HG02981 (cell line): ENCODE data around the gene RANGRF.
"Not testable (repeated sequence)": the region's sequence is repeated elsewhere in the genome, so short reads cannot be mapped to it uniquely, and the experiment has no call there.

Experiments used
- ATAC-seq: cut with Tn5 transposase; IDR thresholded peaks from one replicate; pipeline ENCODE4 v1.9.1; 2021; ENCODE audit warnings: mild to moderate bottlenecking, moderate library complexity; ENCODE audit not compliant: unreplicated experiment

The RANGRF gene, protein sequence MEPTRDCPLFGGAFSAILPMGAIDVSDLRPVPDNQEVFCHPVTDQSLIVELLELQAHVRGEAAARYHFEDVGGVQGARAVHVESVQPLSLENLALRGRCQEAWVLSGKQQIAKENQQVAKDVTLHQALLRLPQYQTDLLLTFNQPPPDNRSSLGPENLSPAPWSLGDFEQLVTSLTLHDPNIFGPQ

DNA sequence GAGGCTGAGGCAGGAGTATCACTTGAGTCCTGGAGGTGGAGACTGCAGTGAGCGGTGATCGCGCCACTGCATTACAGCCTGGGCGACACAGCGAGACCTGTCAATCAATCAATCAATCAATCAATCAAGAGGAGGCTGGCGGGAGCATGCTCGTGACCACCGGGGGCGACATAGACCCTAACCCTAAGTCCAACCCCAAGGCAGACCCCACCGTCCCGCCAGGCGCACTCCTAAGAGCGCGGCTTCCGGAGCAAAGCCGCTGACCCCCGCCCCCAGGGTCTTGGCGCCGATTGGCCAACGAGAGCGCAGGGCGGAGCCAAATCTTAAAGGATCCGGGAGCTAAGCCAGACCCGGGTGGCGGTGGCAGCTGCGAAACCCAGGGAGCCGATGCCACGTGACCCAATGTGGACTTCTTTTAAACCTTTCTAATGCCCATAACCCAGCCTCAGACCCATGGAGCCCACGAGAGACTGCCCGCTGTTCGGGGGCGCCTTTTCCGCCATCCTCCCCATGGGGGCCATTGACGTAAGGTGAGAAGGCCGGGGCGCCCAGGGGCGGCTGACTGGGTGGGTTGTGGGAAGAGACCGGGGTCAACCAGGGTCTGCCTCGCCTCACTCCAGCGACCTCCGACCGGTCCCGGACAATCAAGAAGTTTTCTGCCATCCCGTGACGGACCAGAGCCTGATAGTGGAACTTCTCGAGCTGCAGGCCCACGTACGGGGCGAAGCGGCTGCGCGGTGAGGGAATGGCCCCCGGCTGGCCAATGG is at the start of gene RANGRF:
Gene RANGRF, plus strand, starts transcription at position 335 of the 767 bp plus-strand sequence. Its CDS starts 119 bp downstream, at position 454.
- peak; percentile 81 for ATAC-seq

DNA sequence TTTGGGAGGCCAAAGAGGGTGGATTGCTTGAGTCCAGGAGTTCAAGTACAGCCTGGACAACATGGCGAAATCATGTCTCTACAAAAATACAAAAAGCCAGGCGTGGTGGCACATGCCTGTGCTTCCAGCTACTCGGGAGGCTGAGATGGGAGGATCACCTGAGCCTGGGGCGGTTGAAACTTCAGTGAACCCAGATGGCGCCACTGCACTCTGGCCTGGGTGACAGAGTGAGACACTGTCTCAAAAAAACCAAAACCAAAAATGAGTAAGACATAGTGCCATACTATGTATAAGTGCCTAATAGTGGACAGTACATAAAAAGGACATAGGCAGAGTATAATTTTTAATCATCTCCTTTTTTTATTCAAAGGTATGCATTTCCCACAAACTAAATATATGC is 44.6 kb upstream of the RANGRF start:
- no peak for ATAC-seq

DNA sequence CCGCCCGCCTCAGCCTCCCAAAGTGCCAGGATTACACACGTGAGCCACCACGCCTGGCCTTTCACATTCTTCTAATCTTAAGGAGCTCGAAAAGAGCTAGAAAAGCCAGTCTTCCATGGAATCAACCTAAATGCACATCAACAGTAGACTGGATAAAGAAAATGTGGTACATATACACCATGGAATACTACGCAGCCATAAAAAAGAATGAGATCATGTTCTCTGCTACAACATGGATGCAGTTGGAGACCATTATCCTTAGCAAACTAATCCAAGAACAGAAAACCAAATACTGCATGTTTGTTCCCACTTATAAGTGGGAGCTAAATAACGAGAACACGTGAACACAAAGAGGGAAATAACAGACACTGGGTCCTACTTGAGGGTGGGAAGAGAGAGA is 43.7 kb upstream of the RANGRF start:
- ATAC-seq, result no peak

DNA sequence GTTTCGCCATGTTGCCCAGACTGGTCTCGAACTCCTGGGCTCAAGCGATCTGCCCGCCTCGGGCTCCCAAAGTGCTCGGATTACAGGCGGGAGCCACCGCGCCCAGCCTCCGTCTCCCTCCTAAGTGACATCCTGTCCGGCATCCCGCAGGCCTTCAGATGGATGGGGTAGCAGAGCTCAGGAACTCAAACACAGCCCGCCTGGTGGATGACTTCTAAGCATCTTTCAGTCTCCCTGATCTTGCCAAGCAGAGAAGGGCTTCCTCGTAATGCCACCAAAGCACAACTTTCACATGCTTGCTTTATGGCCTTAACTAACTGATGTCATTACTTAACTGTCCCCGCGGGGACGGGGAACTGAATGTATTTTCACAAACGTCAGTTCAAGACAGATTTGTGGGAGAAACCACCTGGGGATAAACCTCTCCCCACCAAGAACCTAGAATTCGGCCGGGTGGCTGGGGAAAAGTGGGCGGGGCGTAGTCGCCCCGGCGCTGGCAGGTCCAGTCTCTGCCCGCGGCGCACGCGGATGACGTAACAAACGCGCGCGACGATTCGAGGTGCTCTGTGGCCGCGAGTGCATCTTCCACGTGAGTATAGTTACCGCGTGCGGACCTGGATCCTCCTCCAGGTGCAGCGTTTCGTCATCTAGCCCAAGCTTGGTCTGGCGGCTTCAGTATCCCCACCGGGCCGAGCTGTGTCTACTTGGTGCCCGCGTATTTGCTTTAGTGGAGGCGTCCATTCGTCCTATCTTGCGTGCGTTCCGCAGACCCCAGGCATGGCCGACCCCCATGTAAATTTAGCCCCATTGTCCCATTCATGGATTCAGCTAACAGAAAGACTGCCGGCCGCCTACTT is 39.5 kb upstream of the RANGRF start, which contains the start of gene PFAS:
Gene PFAS, plus strand, starts transcription at position 539 of the 857 bp plus-strand sequence. CDS start 4,649 bp downstream, outside the sequence.
- peak; percentile 47 for ATAC-seq

DNA sequence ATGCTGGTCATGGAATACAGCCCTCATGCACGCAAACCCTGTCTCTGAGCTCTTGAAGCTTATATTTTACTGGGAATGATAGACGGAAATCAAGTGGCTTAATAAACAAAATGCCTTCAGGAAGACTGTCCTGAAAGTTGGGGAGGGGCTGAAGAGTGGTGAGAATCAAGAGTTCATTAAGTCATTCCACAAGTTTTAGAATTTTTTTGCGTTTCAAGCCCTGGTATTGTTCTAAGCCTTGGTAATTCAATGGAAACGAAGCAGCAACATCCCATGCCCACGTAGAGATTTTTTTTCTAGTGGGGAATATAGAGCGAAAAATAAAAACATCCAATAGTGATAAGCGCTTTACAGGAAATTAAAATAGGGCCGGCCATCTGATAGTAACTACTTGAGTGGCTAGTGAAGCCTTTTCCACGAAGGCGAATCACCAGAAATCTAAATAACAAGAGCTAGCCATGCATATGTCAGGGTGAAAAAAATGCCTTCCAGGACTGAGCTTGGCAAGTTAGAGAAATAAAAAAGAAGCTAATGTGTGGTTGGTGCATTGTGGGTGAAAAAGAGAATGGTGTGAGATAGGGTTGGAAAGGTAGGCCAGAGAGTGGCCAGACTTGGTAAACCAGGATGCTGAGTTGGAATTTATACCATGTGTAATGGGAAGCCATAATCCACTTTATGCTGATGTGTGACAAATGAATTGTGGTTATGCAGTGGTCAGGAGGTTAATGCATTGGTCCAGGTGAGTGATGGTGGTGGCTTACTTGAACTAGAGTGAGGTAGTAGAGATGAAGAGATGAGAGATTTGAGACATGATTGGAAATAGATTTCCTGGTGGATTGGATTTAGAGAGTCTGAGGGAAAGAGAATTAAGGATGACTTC is 38.6 kb upstream of the RANGRF start:
- no peak for ATAC-seq

DNA sequence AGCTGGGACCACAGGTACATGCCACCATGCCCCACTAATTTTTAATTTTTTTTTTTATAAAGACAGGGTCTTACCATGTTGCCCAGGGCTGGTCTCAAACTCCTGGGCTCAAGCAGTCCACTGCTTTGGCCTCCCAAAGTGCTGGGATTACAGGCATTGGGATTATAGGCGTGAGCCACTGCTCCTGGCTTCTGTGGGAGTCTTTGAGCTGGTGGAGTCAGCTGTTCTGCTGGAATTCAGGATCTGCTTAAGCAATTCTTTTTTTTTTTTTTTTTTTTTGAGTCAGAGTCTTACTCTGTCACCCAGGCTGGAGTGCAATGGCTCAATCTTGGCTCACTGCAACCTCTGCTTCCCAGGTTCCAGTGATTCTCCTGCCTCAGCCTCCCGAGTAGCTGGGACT is 37.1 kb upstream of the RANGRF start:
- ATAC-seq, result not testable (repeated sequence)

DNA sequence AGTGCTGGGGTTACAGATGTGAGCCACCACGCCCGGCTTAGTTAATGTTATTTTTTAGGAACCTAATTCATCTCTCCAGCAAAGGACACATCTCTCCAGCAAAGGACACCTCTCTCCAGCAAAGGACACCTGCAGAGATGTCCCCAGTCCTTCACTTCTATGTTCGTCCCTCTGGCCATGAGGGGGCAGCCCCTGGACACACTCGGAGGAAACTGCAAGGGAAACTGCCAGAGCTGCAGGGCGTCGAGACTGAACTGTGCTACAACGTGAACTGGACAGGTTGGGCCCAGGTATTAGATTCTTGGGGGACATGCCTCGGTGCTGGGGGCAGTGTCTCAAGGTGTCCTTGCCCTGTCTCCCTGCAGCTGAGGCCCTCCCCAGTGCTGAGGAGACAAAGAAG is 34.7 kb upstream of the RANGRF start:
- no peak for ATAC-seq

DNA sequence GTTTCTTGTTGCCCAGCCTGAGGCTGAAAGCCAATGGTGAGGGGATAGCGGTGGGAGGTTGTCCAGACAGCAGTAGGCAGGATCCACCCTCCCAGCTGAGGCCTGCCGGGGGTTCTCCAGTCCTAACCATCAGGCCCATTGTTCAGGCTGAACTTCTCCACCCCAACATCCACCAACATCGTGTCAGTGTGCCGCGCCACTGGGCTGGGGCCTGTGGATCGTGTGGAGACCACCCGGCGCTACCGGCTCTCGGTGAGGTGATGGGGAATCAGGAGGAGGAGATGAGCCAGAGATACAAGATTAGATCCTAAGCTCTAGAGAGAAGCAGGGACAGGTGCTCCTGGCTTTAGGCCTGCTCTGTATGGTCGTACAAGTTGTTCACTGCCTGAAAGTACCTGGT is 33.6 kb upstream of the RANGRF start:
- ATAC-seq, result no peak

DNA sequence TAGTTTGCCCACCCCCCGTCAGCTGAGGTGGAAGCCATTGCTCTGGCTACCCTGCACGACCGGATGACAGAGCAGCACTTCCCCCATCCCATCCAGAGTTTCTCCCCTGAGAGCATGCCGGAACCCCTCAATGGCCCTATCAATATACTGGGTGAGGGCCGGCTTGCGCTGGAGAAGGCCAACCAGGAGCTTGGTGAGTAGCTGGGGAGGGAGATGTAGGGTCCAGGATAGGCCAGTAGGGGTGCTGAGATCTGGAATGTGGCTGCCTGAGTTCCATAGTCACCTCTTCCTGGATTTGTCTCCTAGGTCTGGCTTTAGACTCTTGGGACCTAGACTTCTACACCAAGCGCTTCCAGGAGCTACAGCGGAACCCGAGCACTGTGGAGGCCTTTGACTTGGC is 33.0 kb upstream of the RANGRF start:
- ATAC-seq, result no peak

DNA sequence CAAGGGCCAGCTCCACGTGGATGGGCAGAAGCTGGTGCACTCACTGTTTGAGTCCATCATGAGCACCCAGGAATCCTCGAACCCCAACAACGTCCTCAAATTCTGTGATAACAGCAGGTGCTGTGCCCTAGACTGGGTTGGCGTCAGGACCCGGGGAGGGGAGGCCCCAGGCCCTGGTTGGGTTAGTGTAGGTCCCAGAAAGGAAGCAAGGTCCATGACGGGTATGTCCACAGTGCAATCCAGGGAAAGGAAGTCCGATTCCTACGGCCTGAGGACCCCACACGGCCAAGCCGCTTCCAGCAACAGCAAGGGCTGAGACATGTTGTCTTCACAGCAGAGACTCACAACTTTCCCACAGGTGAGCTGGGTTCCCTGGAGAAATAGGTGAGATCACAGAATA is 32.2 kb upstream of the RANGRF start:
- no peak for ATAC-seq

DNA sequence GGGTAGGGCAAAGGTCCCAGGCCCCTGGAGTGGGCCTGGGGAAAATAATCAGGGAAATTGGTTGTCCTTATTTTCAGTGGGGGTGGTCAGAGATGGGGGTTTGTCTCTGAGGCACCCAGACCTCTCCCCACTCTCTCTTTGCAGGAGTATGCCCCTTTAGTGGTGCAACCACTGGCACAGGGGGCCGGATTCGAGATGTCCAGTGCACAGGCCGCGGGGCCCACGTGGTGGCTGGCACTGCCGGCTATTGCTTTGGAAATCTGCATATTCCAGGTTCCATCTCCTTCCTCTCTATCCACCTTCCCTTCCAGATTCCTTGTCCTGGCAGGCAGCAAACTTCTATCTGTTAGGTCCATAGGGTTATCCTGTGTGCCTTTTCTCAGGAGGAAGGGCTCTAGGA is 31.8 kb upstream of the RANGRF start:
- no peak for ATAC-seq

DNA sequence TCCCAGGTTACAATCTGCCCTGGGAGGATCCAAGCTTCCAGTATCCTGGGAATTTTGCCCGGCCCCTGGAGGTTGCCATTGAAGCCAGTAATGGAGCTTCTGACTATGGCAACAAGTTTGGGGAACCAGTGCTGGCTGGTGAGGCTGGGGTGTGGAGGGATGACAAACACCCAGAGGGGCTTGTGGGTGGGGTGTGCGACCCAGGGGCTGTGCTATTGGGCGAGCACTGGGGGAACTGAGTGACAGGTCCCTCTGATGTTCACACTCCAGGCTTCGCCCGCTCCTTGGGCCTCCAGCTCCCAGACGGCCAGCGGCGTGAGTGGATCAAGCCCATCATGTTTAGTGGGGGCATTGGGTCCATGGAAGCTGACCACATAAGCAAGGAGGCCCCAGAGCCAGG is 30.7 kb upstream of the RANGRF start:
- ATAC-seq, result no peak

DNA sequence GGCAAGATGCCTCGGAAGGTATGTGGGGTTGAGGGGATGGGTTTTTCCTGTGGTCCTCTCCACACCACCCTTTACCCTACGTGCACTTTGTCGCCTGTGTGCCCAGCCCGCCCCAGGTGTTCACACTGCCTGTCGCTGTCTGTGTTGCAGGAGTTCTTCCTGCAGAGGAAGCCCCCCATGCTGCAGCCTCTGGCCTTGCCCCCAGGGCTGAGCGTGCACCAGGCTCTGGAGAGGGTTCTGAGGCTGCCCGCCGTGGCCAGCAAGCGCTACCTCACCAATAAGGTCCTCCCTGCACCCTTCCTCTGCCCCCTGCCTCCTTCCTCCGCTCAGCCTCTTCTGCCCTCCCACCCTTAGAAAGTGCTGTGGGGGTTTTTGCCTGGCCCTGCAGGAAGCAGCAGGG is 24.1 kb upstream of the RANGRF start:
- no peak for ATAC-seq

DNA sequence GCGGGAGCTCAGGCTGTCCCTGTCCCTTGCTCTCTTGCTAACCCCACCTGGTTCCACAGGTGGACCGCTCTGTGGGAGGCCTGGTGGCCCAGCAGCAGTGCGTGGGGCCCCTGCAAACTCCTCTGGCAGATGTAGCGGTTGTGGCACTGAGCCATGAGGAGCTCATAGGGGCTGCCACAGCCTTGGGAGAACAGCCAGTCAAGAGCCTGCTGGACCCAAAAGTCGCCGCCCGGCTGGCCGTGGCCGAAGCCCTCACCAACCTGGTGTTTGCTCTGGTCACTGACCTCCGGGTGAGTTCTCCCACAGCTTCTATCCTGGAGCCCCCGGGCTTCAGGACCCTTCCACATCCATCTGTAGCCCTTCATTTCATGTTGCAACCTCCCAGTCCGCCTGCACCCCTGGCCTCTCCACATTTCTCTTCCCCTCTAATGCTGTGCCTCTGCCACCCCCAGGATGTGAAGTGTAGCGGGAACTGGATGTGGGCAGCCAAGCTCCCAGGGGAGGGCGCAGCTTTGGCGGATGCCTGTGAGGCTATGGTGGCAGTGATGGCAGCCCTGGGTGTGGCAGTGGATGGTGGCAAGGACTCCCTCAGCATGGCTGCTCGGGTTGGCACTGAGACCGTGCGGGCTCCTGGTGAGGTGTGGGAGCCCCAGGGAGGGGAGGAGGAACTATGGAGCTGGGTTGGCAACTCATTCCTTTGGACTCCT is 23.5 kb upstream of the RANGRF start:
- no peak for ATAC-seq

DNA sequence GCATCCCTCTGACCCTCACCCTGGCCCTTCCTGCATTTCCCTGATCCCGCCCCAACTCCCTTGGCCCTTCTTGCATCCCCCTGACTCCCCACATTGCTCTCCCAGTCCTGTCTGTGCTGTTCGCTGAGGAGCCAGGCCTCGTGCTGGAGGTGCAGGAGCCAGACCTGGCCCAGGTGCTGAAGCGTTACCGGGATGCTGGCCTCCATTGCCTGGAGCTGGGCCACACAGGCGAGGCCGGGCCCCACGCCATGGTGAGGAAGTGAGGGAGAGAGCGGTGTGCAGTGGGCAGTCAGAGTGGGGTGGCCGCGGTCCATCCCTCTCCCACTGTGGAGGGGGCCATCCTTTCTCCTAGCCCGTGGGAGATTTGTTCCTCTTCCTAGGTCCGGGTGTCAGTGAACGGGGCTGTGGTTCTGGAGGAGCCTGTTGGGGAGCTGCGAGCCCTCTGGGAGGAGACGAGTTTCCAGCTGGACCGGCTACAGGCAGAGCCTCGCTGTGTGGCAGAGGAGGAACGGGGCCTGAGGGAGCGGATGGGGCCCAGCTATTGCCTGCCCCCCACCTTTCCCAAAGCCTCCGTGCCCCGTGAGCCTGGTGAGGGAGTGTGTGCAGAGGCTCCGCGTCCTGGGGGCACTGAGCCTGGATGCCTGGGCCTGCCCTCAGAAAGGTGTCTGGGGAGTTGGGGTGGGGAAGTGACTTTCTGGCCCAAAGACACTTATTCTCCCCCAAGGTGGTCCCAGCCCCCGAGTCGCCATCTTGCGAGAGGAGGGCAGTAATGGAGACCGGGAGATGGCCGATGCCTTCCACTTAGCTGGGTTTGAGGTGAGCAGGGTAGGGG is 21.6 kb upstream of the RANGRF start:
- ATAC-seq, result no peak

DNA sequence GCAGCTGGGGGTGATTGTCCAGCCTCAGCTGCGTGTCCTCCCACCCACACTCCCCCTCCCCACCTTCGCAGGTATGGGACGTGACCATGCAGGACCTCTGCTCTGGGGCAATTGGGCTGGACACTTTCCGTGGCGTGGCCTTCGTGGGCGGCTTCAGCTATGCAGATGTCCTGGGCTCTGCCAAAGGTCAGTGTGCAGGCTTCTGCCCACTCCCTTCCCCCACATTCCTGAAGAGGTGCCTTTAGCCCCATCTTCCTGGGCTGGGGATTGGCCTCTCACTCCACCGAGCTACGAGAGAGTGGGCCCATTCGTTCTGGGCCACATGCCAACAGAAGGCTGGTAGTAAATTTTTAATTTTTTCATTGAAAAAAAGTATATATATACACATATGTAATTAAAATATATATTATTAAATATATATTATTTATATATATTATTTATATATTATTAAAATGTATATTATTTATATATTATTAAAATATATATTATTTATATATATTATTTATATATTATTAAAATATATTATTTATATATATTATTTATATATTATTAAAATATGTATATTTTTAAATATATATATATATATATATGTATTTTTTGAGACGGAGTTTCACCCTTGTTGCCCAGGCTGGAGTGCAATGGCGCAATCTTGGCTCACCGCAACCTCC is 20.9 kb upstream of the RANGRF start:
- no peak for ATAC-seq

DNA sequence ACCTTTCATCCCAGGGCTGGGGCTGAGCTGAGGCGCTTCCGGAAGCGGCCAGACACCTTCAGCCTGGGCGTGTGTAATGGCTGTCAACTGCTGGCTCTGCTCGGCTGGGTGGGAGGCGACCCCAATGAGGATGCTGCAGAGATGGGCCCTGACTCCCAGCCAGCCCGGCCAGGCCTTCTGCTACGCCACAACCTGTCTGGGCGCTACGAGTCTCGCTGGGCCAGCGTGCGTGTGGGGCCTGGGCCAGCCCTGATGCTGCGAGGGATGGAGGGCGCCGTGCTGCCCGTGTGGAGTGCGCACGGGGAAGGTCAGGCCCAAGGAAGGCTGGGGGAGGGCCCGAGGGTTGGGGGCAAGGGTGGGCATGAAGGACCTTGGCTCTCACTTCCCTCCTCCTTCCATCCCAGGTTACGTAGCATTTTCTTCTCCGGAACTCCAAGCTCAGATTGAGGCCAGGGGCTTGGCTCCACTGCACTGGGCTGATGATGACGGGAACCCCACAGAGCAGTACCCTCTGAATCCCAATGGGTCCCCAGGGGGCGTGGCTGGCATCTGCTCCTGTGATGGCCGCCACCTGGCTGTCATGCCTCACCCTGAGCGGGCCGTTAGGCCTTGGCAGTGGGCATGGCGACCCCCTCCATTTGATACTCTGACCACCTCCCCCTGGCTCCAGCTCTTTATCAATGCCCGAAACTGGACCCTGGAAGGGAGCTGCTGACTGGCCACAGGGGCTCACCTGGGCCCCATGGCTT is 19.7 kb upstream of the RANGRF start:
- ATAC-seq, result no peak

DNA sequence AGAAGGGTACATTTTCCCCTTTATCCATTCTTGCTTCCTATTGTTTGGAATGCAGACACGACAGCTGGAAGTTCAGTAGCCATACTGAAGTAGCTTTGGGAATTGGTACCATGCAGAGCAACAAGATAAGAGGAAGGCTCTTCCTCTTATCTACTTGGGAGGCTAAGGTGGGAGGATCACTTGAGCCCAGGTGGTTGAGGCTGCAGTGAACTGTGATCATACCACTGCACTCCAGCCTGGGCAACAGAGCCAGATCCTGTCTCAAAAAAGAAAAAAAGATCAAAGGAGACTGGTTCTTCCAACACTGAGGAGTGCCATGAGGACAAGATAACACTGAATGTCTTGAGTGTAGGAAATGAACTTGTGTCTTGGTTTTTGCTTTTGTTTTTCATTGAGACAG is 16.0 kb upstream of the RANGRF start:
- ATAC-seq, result no peak
